ENCODE results near the gene NPLOC4. TPM values are rescaled to one million over a fixed set of nuclear protein-coding genes. Genes with fewer than 3 reads are reported as not detected.
A peak's percentile ranks its signal among the peaks of the same experiment; 100 is the strongest.

NPLOC4 gene
- total and polyA plus RNA-seq, 9 of the 15 experiments (the other 6 are each of a cell fraction or from before 2014, with no cell fraction given): 1.5 to 116 (median 64.5) TPM

- TF ChIP-seq E2F1 (CRISPR knock-in tag; IDR thresholded peaks at IDR 0.05): no peak
- no peak for TF ChIP-seq ZNF174 (CRISPR knock-in tag; IDR thresholded peaks at IDR 0.05)
- TF ChIP-seq BCL6 (CRISPR knock-in tag; IDR thresholded peaks at IDR 0.05): no peak
- no peak for TF ChIP-seq SNRNP70 (optimal IDR thresholded peaks at IDR 0.05; ENCODE audit: low read depth, low read length)
- peak; percentile 60 for TF ChIP-seq VEZF1 (CRISPR knock-in tag; IDR thresholded peaks at IDR 0.05)
- no peak for TF ChIP-seq HNRNPLL (IDR thresholded peaks at IDR 0.05; ENCODE audit: low read depth, low read length, poor library complexity, severe bottlenecking)
- no peak for TF ChIP-seq TAF1 (IDR thresholded peaks at IDR 0.05; ENCODE audit: control insufficient read depth, extremely low read depth, insufficient read depth, low read length, severe bottlenecking)
- peak; percentile 88 for TF ChIP-seq NFE2 (IDR thresholded peaks at IDR 0.05; ENCODE audit: low read depth)
- TF ChIP-seq ZFP30 (CRISPR knock-in tag; IDR thresholded peaks at IDR 0.05; ENCODE audit: borderline replicate concordance): no peak
- TF ChIP-seq POLR2AphosphoS5 (IDR thresholded peaks at IDR 0.05; ENCODE audit: control insufficient read depth, insufficient read depth, low read depth, low read length): no peak
- TF ChIP-seq ZNF445 (CRISPR knock-in tag; IDR thresholded peaks at IDR 0.05; ENCODE audit: low read depth): no peak
- no peak for TF ChIP-seq ZNF274 (IDR thresholded peaks at IDR 0.05; ENCODE audit: borderline replicate concordance, low read depth, low read length)
- no peak for TF ChIP-seq CC2D1A (IDR thresholded peaks at IDR 0.05)
- no peak for TF ChIP-seq ZSCAN32 (CRISPR knock-in tag; IDR thresholded peaks at IDR 0.05)
- peak; percentile 75 for TF ChIP-seq EGR1 (conservative IDR thresholded peaks at IDR 0.05)
- peak in 1 of 2 experiments; percentile 20; a peak in 1 of 4 replicates for TF ChIP-seq NONO (IDR thresholded peaks at IDR 0.05; ENCODE audit: low read depth in 2 of 2, low read length in 1 of 2)
- no peak for TF ChIP-seq YBX1 (IDR thresholded peaks at IDR 0.05)
- no peak for TF ChIP-seq PCBP2 (IDR thresholded peaks at IDR 0.05; ENCODE audit: low read depth, low read length, poor library complexity, severe bottlenecking)
- no peak for TF ChIP-seq ZNF639 (CRISPR knock-in tag; conservative IDR thresholded peaks at IDR 0.05 in 1 of 2, IDR thresholded peaks at IDR 0.05 in 1 of 2)
- TF ChIP-seq TGIF2 (CRISPR knock-in tag; IDR thresholded peaks at IDR 0.05): peak; percentile 75; the same call in 1 of the 2 replicates
- TF ChIP-seq ETV5 (CRISPR knock-in tag; IDR thresholded peaks at IDR 0.05; ENCODE audit: low read depth): no peak
- no peak for TF ChIP-seq ZNF707 (CRISPR knock-in tag; conservative IDR thresholded peaks at IDR 0.05)
- TF ChIP-seq ZBTB34 (CRISPR knock-in tag; IDR thresholded peaks at IDR 0.05): no peak
Observed at GRCh38 chr17:81519284-81520020, 117.5 kb downstream of the NPLOC4 start (continued).

Data from K562 (cell line).